Heart right ventricle (tissue), 16 donors: ENCODE data around the gene ANKRD33B. TPM values are rescaled to one million over a fixed set of nuclear protein-coding genes. Genes with fewer than 3 reads are reported as not detected.

Experiments
- ATAC-seq, 8 donors: fragments of 200-7000 bp; cut with Tn5 transposase; one replicate each; pipeline ENCODE4 v1.9.1; 2020; ENCODE audit warnings: mild to moderate bottlenecking in 8 of 8, moderate library complexity in 8 of 8, moderate number of reproducible peaks in 1 of 8
- DNase-seq, 2 donors: peaks; one replicate each; pipeline ENCODE4 v3.0.0-alpha.2; 2020
- H3K27ac ChIP-seq, 10 donors: fragments of 200-600 bp; sonication (generic) in 2 of 10; one replicate each; pipeline versions ENCODE4 v1.5.0 to v1.8.0; 2020 to 2022; ENCODE audit warnings: mild to moderate bottlenecking in 3 of 10
- H3K27me3 ChIP-seq, 7 donors: fragments of 200-600 bp; one replicate each; pipeline ENCODE4 v1.8.0; 2021 to 2022; ENCODE audit warnings: mild to moderate bottlenecking in 2 of 7
- H3K36me3 ChIP-seq, 9 donors: fragments of 200-600 bp; sonication (generic) in 1 of 9; one replicate each; pipeline versions ENCODE4 v1.5.0 to v1.8.0; 2020 to 2022; ENCODE audit warnings: mild to moderate bottlenecking in 2 of 9
- H3K4me1 ChIP-seq, 9 donors: fragments of 200-600 bp; sonication (generic) in 1 of 9; one replicate each; pipeline versions ENCODE4 v1.5.0 to v1.8.0; 2020 to 2022; ENCODE audit warnings: mild to moderate bottlenecking in 4 of 9
- H3K4me3 ChIP-seq, 10 donors: fragments of 200-600 bp; sonication (generic) in 2 of 10; one replicate each; pipeline versions ENCODE4 v1.5.0 to v1.8.0; 2020 to 2022; ENCODE audit warnings: mild to moderate bottlenecking in 7 of 10, moderate library complexity in 2 of 10
- H3K9me3 ChIP-seq, 11 donors: fragments of 200-600 bp in 10 of 11; sonication (generic) in 2 of 11; one replicate each; pipeline versions ENCODE4 v1.5.0 to v1.8.0; 2013 to 2022; ENCODE audit warnings: mild to moderate bottlenecking in 2 of 11, control low read depth in 1 of 11, moderate library complexity in 1 of 11
- CTCF ChIP-seq, 9 donors: fragments of 200-600 bp; sonication (generic) in 2 of 9; IDR thresholded peaks; one replicate each; pipeline versions ENCODE4 v1.5.0 to v1.8.0; 2021 to 2022; ENCODE audit warnings: antibody characterized with exemption in 9 of 9, mild to moderate bottlenecking in 5 of 9, moderate library complexity in 1 of 9
- WGBS, 2 donors: extraction: QIAGEN DNeasy Blood & Tissue Kit; methylation state at CpG; one replicate each; pipeline ENCODE4 v1.1.7; 2013; ENCODE audit warnings: inconsistent platforms in 1 of 2; 5-methylcytosine and 5-hydroxymethylcytosine counted together
- intact Hi-C, 10 donors: fragments of 100-400 bp; cut with DNase I; formaldehyde crosslinking; loops; one replicate each; pipeline versions ENCODE4 v1.11.1 to v1.14.2; 2022
- polyA plus RNA-seq, 2 donors: library from polyadenylated mRNA; stranded (reverse); fragments of 200-250 nt; gene quantifications; one replicate each; pipeline ENCODE4 v1.2.3, GENCODE V29; 2013
- total RNA-seq, 10 donors: library from RNA; stranded (reverse); fragmentation: NEBNext Ultra II Directional in 3 of 10; extraction: Animal tissue kit (Norgen Biotek cat#: 25700) in 3 of 10; gene quantifications; one replicate each; pipeline versions ENCODE4 v1.2.1 to v1.2.4, GENCODE V29; 2021 to 2023
- donor health status: Arrhythmogenic right ventricular cardiomyopathy.
- donor health status: ischemic (EF 13 %, LVEDD 7.1; RV severe dilation, severe dysfunction).
- donor health status: healthy with polysubstance abuse.
- donor health status: DM: no; HTN: yes; CAD: no.
- donor health status: DM: no; HTN: no; CAD: no.
- donor health status: ischemic (EF 25% LVEDD 6.9; RV normal size, moderate dysfunction).
- donor health status: ischemic (EF 25% LVEDD 5.7; RV mildly dilated, moderate dysfunction).
- donor health status: healthy.
- donor health status: DM: yes; HTN: yes; CAD: no.
- donor health status: Ischemic cardiomyopathy.
- donor health status: ischemic (EF 35%, LVEDD 5.7; RV mildly dilated, moderate dysfunction).
- donor health status: nonischemic (EF 11% LVEDD 7.7; RV severe dilation, severe dysfunction).
- donor health status: DM: yes; HTN: yes; CAD: no.
- donor health status: PGD.
- donor health status: ischemic (EF 29% LVEDD 5.4; RV normal size, mild dysfunction).
- donor health status: nonischemic (EF 23%, LVEDD 6.1; RV moderate dilation, normal function).

The ANKRD33B gene
- total and polyA plus RNA-seq, 12 donors: 0.46 to 33.0 (median 13.3) TPM

DNA sequence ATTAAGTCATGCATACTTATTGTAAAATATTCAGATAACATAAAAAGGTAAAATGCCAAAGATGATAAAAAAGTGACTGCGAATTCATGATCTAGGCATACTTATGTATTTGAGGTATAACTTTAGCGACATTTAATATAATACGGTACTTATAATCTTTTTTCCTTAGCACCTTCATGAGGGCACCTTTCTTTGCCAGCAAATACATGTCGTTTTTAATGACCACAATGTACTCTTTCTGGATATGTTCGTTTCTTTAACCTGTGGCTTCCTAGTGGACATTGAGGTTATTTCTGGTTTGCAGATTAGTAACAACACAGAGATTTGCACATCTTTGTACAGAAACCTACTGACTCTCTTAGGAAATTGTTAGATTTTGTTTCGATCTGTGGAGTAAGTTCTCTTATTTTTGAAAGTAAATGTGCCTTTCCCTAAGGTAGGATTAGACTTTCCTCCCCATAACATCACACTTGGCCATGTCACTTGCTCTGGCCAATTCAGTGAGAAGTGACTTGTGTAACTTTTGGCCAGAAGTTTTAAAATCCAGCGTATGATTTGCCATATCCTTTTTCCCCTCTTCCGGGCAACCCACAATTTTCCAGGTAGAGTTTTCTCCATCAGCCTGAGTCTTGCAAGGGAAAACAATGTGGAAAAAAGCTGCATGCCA lies 24.4 kb downstream of the ANKRD33B start:
- H3K4me1 ChIP-seq: peaks cover 0 to 60% (median 42%) of the 10 kb centered on the region in 9 donors
- TF ChIP-seq CTCF (IDR thresholded peaks at IDR 0.05): no peak

GRCh38 chr5:10588779-10589447 lies 25.0 kb downstream of the ANKRD33B start:
- peaks cover 0 to 60% (median 42%) of the 10 kb centered on the region in 9 donors for H3K4me1 ChIP-seq
- 59 to 63% methylated on average over 11 of the region's 11 CpGs for WGBS, 2 donors
- no peaks in the 10 kb centered on the region for H3K36me3 ChIP-seq
- H3K27ac ChIP-seq: peak overlapping the region in 2 of 10 donors; percentile 11 to 77
- DNase-seq: no peak
- ATAC-seq: peak in 2 of 8 donors; percentile 6 to 23
- intact Hi-C loops: no loop called here
- no peak overlapping the region for H3K4me3 ChIP-seq
- TF ChIP-seq CTCF (IDR thresholded peaks at IDR 0.05): no peak
- no peaks in the 10 kb centered on the region for H3K27me3 ChIP-seq
- peaks cover 0 to 7% (median 0%) of the 10 kb centered on the region in 11 donors for H3K9me3 ChIP-seq

More for the DNA sequence above, 24.4 kb downstream of the ANKRD33B start:
- 78% methylated on average over 8 of the region's 8 CpGs for WGBS, 2 donors
- no peak for ATAC-seq
- Histone ChIP-seq H3K27ac (peak overlapping the region in 2 of 10 donors; percentile 11 to 77), H3K9me3 (peaks cover 0 to 7% (median 0%) of the 10 kb centered on the region in 11 donors), H3K4me3 (no peak overlapping the region), H3K36me3 (no peaks in the 10 kb centered on the region), H3K27me3 (no peaks in the 10 kb centered on the region)
- DNase-seq: no peak
- intact Hi-C loops: no loop called here

DNA sequence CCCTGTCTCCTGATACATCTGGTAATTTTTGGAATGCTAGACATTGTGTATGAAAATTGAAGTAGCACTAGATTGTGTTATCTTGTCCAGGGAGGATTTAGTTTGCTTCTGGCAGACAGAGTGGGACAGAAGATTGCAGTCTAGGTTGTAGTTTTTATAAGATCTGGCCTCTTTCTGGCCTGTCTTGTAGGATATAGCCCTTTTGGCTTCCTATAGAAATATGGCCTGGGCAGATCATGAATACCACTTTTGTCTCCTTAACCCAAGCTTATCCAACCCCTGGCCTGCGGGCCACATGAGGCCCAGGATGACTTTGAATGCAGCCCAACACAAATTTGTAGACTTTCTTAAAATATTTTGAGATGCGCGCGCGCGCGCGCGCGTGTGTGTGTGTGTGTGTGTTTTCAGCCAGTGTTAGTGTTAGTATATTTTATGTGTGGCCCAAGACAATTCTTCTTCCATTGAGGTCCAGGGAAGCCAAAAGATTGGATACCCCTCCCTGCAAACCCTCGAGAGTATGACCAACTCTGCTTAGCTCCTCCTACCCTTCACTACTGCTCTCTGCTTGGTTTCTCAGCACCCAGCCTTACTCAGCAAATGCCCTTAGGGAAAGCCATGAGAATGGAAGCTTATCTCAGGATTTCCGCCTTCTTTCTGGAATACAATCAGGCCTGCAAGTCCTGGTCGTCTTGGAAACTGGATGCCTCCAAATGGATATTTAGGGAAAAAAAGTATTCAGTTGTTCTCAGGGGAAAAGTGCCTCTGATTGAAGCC lies 26.5 kb downstream of the ANKRD33B start:
- ATAC-seq (peak; percentile 68 to 92 (median 88)), DNase-seq (peak in 1 of 2 donors; percentile 77)
- no peaks in the 10 kb centered on the region for H3K27me3 ChIP-seq
- peaks cover 3 to 62% (median 44%) of the 10 kb centered on the region in 9 donors for H3K4me1 ChIP-seq
- TF ChIP-seq CTCF (IDR thresholded peaks at IDR 0.05): no peak
- H3K4me3 ChIP-seq: peak overlapping the region in 1 of 10 donors; percentile 2
- intact Hi-C loops: no loop called here
- H3K9me3 ChIP-seq: peaks cover 0 to 7% (median 0%) of the 10 kb centered on the region in 11 donors
- no peaks in the 10 kb centered on the region for H3K36me3 ChIP-seq
- peak overlapping the region in 8 of 10 donors; percentile 13 to 77 (median 52) for H3K27ac ChIP-seq
- 49 to 64% methylated on average over 13 of the region's 13 CpGs for WGBS, 2 donors

GRCh38 chr5:10591159-10591558 lies 27.3 kb downstream of the ANKRD33B start:
- WGBS, 2 donors: 67 to 78% methylated on average over 6 of the region's 6 CpGs
- no peak for TF ChIP-seq CTCF (IDR thresholded peaks at IDR 0.05)
- no peaks in the 10 kb centered on the region for H3K36me3 ChIP-seq
- DNase-seq (no peak), ATAC-seq (no peak)
- peaks cover 6 to 70% (median 51%) of the 10 kb centered on the region in 9 donors for H3K4me1 ChIP-seq
- intact Hi-C loops: no loop called here
- H3K27ac ChIP-seq: peak overlapping the region in 7 of 10 donors; percentile 13 to 77 (median 54)
- H3K4me3 ChIP-seq: no peak overlapping the region
- H3K9me3 ChIP-seq: peaks cover 0 to 7% (median 0%) of the 10 kb centered on the region in 11 donors
- no peaks in the 10 kb centered on the region for H3K27me3 ChIP-seq
